ENCODE data around the gene PDPN.

The PDPN gene

GRCh38 chr1:13628218-13628617 lies 44.6 kb downstream of the PDPN start:
- H3K27me3 ChIP-seq (replicated peaks; ENCODE audit: control insufficient read depth, insufficient read depth, low read length): no peaks in the 10 kb centered on the region
- DNase-seq (ENCODE audit: extremely low read depth, insufficient read length): no peak
- no peak overlapping the region for H3K4me3 ChIP-seq (replicated peaks; ENCODE audit: low read depth, low read length)
- no peaks in the 10 kb centered on the region for H3K36me3 ChIP-seq (ENCODE audit: control insufficient read depth, insufficient read depth, low read length)
- TF ChIP-seq CTCF (IDR thresholded peaks at IDR 0.05; ENCODE audit: insufficient read depth, low read length, poor library complexity, severe bottlenecking): no peak

- H3K4me3 ChIP-seq (replicated peaks; ENCODE audit: low read depth, low read length): no peak overlapping the region
- no peak for DNase-seq (ENCODE audit: extremely low read depth, insufficient read length)
- no peak for TF ChIP-seq CTCF (IDR thresholded peaks at IDR 0.05; ENCODE audit: insufficient read depth, low read length, poor library complexity, severe bottlenecking)
- H3K27me3 ChIP-seq (replicated peaks; ENCODE audit: control insufficient read depth, insufficient read depth, low read length): no peaks in the 10 kb centered on the region
- H3K36me3 ChIP-seq (ENCODE audit: control insufficient read depth, insufficient read depth, low read length): no peaks in the 10 kb centered on the region
These were observed 45.1 kb downstream of the PDPN start for GRCh38 chr1:13628711-13629110.

- no peak for TF ChIP-seq CTCF (IDR thresholded peaks at IDR 0.05; ENCODE audit: insufficient read depth, low read length, poor library complexity, severe bottlenecking)
- no peak for DNase-seq (ENCODE audit: extremely low read depth, insufficient read length)
- H3K27me3 ChIP-seq (replicated peaks; ENCODE audit: control insufficient read depth, insufficient read depth, low read length): no peaks in the 10 kb centered on the region
- no peak overlapping the region for H3K4me3 ChIP-seq (replicated peaks; ENCODE audit: low read depth, low read length)
- no peaks in the 10 kb centered on the region for H3K36me3 ChIP-seq (ENCODE audit: control insufficient read depth, insufficient read depth, low read length)
These were observed 58.8 kb downstream of the PDPN start for GRCh38 chr1:13642306-13643004.

GRCh38 chr1:13643017-13643416 lies 59.4 kb downstream of the PDPN start:
- TF ChIP-seq CTCF (IDR thresholded peaks at IDR 0.05; ENCODE audit: insufficient read depth, low read length, poor library complexity, severe bottlenecking): no peak
- Histone ChIP-seq H3K27me3 (replicated peaks; ENCODE audit: control insufficient read depth, insufficient read depth, low read length) (no peaks in the 10 kb centered on the region), H3K36me3 (ENCODE audit: control insufficient read depth, insufficient read depth, low read length) (no peaks in the 10 kb centered on the region), H3K4me3 (replicated peaks; ENCODE audit: low read depth, low read length) (no peak overlapping the region)
- no peak for DNase-seq (ENCODE audit: extremely low read depth, insufficient read length)

GRCh38 chr1:13646521-13646920 lies 62.9 kb downstream of the PDPN start:
- TF ChIP-seq CTCF (IDR thresholded peaks at IDR 0.05; ENCODE audit: insufficient read depth, low read length, poor library complexity, severe bottlenecking): no peak
- DNase-seq (ENCODE audit: extremely low read depth, insufficient read length): no peak
- Histone ChIP-seq H3K27me3 (replicated peaks; ENCODE audit: control insufficient read depth, insufficient read depth, low read length) (no peaks in the 10 kb centered on the region), H3K36me3 (ENCODE audit: control insufficient read depth, insufficient read depth, low read length) (no peaks in the 10 kb centered on the region), H3K4me3 (replicated peaks; ENCODE audit: low read depth, low read length) (no peak overlapping the region)

- no peaks in the 10 kb centered on the region for H3K27me3 ChIP-seq (replicated peaks; ENCODE audit: control insufficient read depth, insufficient read depth, low read length)
- no peaks in the 10 kb centered on the region for H3K36me3 ChIP-seq (ENCODE audit: control insufficient read depth, insufficient read depth, low read length)
- DNase-seq (ENCODE audit: extremely low read depth, insufficient read length): no peak
- TF ChIP-seq CTCF (IDR thresholded peaks at IDR 0.05; ENCODE audit: insufficient read depth, low read length, poor library complexity, severe bottlenecking): no peak
- no peak overlapping the region for H3K4me3 ChIP-seq (replicated peaks; ENCODE audit: low read depth, low read length)
These were observed 67.6 kb downstream of the PDPN start for GRCh38 chr1:13651279-13651678.

Measured in GM06990 (cell line).